Islet of Langerhans (tissue), 1 donor: Measurements from ENCODE around the gene ASCC3.
"Not testable (repeated sequence)": the region's sequence is repeated elsewhere in the genome, so short reads cannot be mapped to it uniquely, and the experiment has no call there.

Experiments
- FAIRE-seq: peaks from one replicate; lab custom pipeline; 2011; peaks lifted over from hg19 to GRCh38; lab: Jason Lieb, UNC

ASCC3 gene

DNA sequence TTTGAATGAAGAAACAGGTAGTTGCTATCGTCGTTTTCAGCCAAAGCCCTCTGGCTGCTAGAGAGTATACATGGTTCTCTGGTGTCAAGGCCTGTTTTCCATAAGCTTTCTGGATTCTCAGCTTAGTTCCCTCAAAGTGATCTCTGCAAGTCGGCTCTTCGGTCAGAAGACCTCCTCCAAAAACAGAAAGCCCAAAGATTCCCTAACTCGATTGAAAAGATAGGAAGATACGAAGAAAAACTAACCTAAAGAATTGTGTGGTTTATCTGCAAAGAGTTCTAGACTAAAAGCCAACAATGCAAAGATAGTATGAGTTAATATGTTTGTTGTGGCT is 545 bp upstream of the ASCC3 start:
- no peak for FAIRE-seq

- no peak for FAIRE-seq
Observed at GRCh38 chr6:100880149-100880852, 828 bp downstream of the ASCC3 start.

GRCh38 chr6:100879317-100879716 is 1.8 kb downstream of the ASCC3 start:
- no peak for FAIRE-seq

- FAIRE-seq: no peak
Observed at GRCh38 chr6:100877851-100878250, 3.3 kb downstream of the ASCC3 start.

- no peak for FAIRE-seq
Observed at GRCh38 chr6:100876251-100876650, 4.9 kb downstream of the ASCC3 start.

GRCh38 chr6:100865525-100865924 is 15.6 kb downstream of the ASCC3 start:
- no peak for FAIRE-seq

GRCh38 chr6:100862063-100862462 is 19.1 kb downstream of the ASCC3 start:
- no peak for FAIRE-seq

GRCh38 chr6:100856146-100856545 is 25.0 kb downstream of the ASCC3 start:
- FAIRE-seq: no peak

DNA sequence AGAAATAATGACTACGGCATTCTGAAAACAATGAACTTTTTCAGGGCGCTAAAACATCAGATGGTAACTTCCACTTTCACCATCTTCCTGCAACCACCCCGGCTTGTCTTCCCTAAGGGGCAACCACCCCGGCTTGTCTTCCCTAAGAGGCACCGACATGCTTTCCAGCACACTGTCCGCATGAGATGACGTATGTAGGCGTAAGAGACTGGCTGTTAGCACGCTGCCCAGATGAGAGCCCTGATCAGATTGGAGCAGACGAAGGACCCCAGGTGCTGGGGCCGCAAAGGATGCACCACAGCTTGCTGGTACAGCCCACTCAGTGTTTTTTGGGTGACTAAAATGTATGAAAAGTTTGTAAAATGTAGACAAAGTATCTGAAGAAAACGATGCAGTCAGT is 29.3 kb downstream of the ASCC3 start:
- FAIRE-seq: no peak

- FAIRE-seq: no peak
Observed at GRCh38 chr6:100850174-100850573, 31.0 kb downstream of the ASCC3 start.

- no peak for FAIRE-seq
Observed at GRCh38 chr6:100846276-100846675, 34.9 kb downstream of the ASCC3 start.

- FAIRE-seq: peak; percentile 5
Observed at GRCh38 chr6:100845676-100846075, 35.5 kb downstream of the ASCC3 start.

DNA sequence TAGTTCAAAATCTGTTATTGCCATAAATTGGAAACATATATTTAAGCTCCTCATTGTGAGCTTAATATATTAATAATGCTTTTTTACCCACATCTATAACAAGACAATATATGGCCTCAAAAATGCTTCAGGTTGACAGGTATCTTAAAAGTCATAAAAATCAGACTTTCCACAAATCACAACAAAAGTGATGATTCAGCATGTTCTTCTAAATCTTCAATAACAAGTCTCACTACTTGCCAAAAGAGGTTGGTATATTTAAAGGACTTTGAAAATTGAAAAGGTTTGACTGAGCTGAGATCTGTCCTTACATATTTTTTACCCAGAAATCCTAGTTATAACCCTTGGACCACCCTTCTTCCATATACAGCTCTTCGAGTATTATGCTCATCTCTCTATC is 41.7 kb downstream of the ASCC3 start:
- FAIRE-seq: peak; percentile 53

GRCh38 chr6:100838011-100838410 is 43.1 kb downstream of the ASCC3 start:
- FAIRE-seq: peak; percentile 61

GRCh38 chr6:100833972-100834574 is 47.1 kb downstream of the ASCC3 start:
- FAIRE-seq: peak; percentile 38

DNA sequence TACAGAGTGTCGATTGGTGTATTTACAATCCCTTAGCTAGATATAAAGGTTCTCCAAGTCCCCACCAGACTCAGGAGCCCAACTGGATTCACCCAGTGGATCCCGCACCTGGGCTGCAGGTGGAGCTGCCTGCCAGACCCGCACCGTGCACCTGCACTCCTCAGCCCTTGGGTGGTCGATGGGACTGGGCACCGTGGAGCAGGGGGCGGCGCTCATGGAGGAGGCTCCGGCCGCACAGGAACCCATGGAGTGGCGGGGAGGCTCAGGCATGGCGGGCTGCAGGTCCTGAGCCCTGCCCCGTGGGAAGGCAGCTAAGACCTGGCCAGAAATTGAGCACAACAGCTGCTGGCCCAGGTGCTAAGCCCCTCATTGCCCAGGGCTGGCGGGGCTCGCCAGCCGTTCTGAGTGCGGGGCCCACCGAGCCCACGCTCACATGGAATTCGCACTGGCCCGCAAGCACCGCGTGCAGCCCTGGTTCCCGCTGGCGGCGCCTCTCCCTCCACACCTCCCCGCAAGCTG is 52.0 kb downstream of the ASCC3 start:
- not testable (repeated sequence) for FAIRE-seq

DNA sequence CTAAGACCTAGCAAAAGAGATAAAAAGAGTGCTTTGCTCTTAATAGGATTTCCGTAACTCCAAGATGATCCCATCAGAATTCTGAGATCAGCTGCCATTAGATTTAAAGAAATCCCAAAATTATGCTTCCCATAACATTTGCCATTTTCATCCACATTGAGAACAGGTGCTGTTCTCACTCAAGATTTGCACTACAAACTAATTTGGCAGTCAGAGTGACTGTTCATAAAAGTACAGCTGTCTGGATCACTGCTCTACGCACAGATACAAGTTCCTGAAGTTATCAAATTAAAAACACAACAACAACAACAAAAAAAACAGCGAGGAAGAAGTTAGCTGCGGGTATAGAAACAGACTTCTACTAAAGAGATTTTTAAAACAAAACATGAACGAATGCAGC is 58.1 kb downstream of the ASCC3 start:
- no peak for FAIRE-seq

DNA sequence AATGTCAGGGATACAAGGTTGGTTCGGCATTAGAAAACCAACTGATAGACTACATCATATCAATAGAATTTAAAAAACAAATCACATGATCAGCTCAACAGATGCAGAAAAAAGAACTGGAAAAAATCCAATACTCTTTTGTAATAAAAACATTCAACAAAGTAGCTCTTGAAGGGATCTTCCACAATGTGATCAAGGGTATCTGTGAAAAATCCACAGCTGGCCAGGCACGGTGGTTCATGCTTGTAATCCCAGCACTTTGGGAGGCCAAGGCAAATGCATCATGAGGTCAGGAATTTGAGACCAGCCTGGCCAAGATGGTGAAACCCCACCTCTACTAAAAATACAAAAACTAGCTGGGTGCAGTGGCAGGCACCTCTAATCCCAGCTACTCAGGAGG is 63.1 kb downstream of the ASCC3 start:
- FAIRE-seq: no peak

- FAIRE-seq: no peak
Observed at GRCh38 chr6:100810015-100810414, 71.1 kb downstream of the ASCC3 start.

DNA sequence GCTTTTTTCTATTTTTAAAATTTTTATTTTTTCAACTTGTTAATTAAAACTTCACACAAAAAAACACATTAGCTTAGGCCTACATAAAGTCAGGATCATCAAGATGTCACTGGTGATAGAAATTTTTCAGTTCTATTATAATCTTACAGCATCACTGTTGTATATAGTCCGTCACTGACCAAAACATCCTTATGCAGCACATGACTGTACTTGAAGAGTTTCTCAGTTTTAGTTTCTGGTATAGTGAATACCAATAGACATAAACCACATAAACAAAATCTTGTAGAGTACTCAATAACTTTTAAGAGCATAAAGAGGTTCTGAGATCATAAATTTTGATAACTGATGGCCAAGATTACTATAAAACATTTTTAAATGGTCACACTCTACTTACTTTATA is 71.8 kb downstream of the ASCC3 start:
- FAIRE-seq: no peak

- FAIRE-seq: peak; percentile 36
Observed at GRCh38 chr6:100808638-100809275, 72.4 kb downstream of the ASCC3 start.

GRCh38 chr6:100806296-100806695 is 74.8 kb downstream of the ASCC3 start:
- no peak for FAIRE-seq

GRCh38 chr6:100803264-100804045 is 77.7 kb downstream of the ASCC3 start:
- no peak for FAIRE-seq
